Astrocyte (in vitro differentiated cells and primary cell): ENCODE results near the gene ARHGEF26.

Experiments used
- CTCF ChIP-seq: IDR thresholded peaks from 2 replicates; pipeline ENCODE4 v1.5.1; 2011; ENCODE audit warnings: low read depth, mild to moderate bottlenecking, inconsistent platforms, low read length, moderate library complexity; ENCODE audit not compliant: insufficient read depth
- EZH2 ChIP-seq: IDR thresholded peaks from 2 replicates; pipeline ENCODE4 v1.6.1; 2012; ENCODE audit warnings: mild to moderate bottlenecking, low read length, inconsistent platforms; ENCODE audit not compliant: insufficient read depth

GRCh38 chr3:154142608-154143007, 21.4 kb downstream of the ARHGEF26 start:
- no peak for TF ChIP-seq CTCF
- no peak for TF ChIP-seq EZH2
